ENCODE measurements around the gene IL18BP.

IL18BP gene

GRCh38 chr11:72038491-72038890, 39.8 kb downstream of the IL18BP start:
- DNase-seq (ENCODE audit: insufficient read length, low spot score): no peak
- TF ChIP-seq POLR2A (IDR thresholded peaks at IDR 0.05; ENCODE audit: low read depth, low read length): no peak
- FAIRE-seq: no peak

GRCh38 chr11:72039031-72039855, 40.5 kb downstream of the IL18BP start:
- FAIRE-seq (no peak), DNase-seq (ENCODE audit: insufficient read length, low spot score) (no peak)
- TF ChIP-seq POLR2A (IDR thresholded peaks at IDR 0.05; ENCODE audit: low read depth, low read length): no peak

- FAIRE-seq (no peak), DNase-seq (ENCODE audit: insufficient read length, low spot score) (no peak)
- TF ChIP-seq POLR2A (IDR thresholded peaks at IDR 0.05; ENCODE audit: low read depth, low read length): no peak
Observed at GRCh38 chr11:72039856-72040401, 41.2 kb downstream of the IL18BP start.

GRCh38 chr11:72040491-72041363, 42.0 kb downstream of the IL18BP start:
- peak; percentile 63 for DNase-seq (ENCODE audit: insufficient read length, low spot score)
- TF ChIP-seq POLR2A (IDR thresholded peaks at IDR 0.05; ENCODE audit: low read depth, low read length): no peak
- no peak for FAIRE-seq

GRCh38 chr11:72041364-72042063, 42.8 kb downstream of the IL18BP start:
- no peak for FAIRE-seq
- TF ChIP-seq POLR2A (IDR thresholded peaks at IDR 0.05; ENCODE audit: low read depth, low read length): peak; percentile 43; the same call in 1 of the 2 replicates
- DNase-seq (ENCODE audit: insufficient read length, low spot score): peak; percentile 55

- TF ChIP-seq POLR2A (IDR thresholded peaks at IDR 0.05; ENCODE audit: low read depth, low read length): no peak
- DNase-seq (ENCODE audit: insufficient read length, low spot score): no peak
- FAIRE-seq: no peak
Observed at GRCh38 chr11:72042064-72042745, 43.5 kb downstream of the IL18BP start.

GRCh38 chr11:72045849-72046248, 47.1 kb downstream of the IL18BP start:
- no peak for TF ChIP-seq POLR2A (IDR thresholded peaks at IDR 0.05; ENCODE audit: low read depth, low read length)
- FAIRE-seq: no peak
- DNase-seq (ENCODE audit: insufficient read length, low spot score): no peak

GRCh38 chr11:72048766-72049460, 50.2 kb downstream of the IL18BP start:
- no peak for TF ChIP-seq POLR2A (IDR thresholded peaks at IDR 0.05; ENCODE audit: low read depth, low read length)
- DNase-seq (ENCODE audit: insufficient read length, low spot score): no peak
- FAIRE-seq: no peak
